Mucosa of rectum (tissue), 2 donors: Measurements from ENCODE around the gene MYO1E.
"Not testable (repeated sequence)": the region's sequence is repeated elsewhere in the genome, so short reads cannot be mapped to it uniquely, and the experiment has no call there.

Experiments
- H3K27ac ChIP-seq, 2 donors: one replicate each; pipeline ENCODE4 v1.7.0; 2013; ENCODE audit warnings: inconsistent platforms in 2 of 2, low read depth in 2 of 2, low read length in 2 of 2
- H3K27me3 ChIP-seq, 2 donors: one replicate each; pipeline ENCODE4 v1.7.0; 2013; ENCODE audit warnings: low read length in 2 of 2; ENCODE audit not compliant: control insufficient read depth in 2 of 2, insufficient read depth in 2 of 2
- H3K36me3 ChIP-seq, 2 donors: one replicate each; pipeline ENCODE4 v1.7.0; 2013; ENCODE audit warnings: low read length in 2 of 2; ENCODE audit not compliant: control insufficient read depth in 2 of 2, insufficient read depth in 2 of 2
- H3K4me1 ChIP-seq, 2 donors: one replicate each; pipeline ENCODE4 v1.7.0; 2013; ENCODE audit warnings: low read length in 2 of 2, mild to moderate bottlenecking in 1 of 2; ENCODE audit not compliant: control insufficient read depth in 2 of 2, insufficient read depth in 2 of 2
- H3K4me3 ChIP-seq, 2 donors: one replicate each; pipeline ENCODE4 v1.7.0; 2013; ENCODE audit warnings: low read length in 2 of 2
- H3K9ac ChIP-seq, 2 donors: one replicate each; pipeline ENCODE4 v1.7.0; 2013; ENCODE audit warnings: low read length in 2 of 2, low read depth in 1 of 2, mild to moderate bottlenecking in 1 of 2
- H3K9me3 ChIP-seq, 2 donors: one replicate each; pipeline ENCODE4 v1.7.0; 2013; ENCODE audit warnings: low read length in 2 of 2; ENCODE audit not compliant: control insufficient read depth in 2 of 2
- donor health status: healthy.
- donor health status: Normal muscosa, but diverticular disease.

MYO1E gene

GRCh38 chr15:59401824-59402569 lies 29.3 kb upstream of the MYO1E start:
- H3K4me3 ChIP-seq = peak overlapping the region in 1 of 2 donors; percentile 9
- H3K9ac ChIP-seq = peak overlapping the region in 1 of 2 donors; percentile 27
- peak overlapping the region; percentile 24 to 44 for H3K27ac ChIP-seq
- peaks cover 10 to 16% of the 10 kb centered on the region in 2 donors for H3K4me1 ChIP-seq
- no peaks in the 10 kb centered on the region for H3K9me3 ChIP-seq
- H3K36me3 ChIP-seq = no peaks in the 10 kb centered on the region
- no peaks in the 10 kb centered on the region for H3K27me3 ChIP-seq

- not testable (repeated sequence) for H3K9me3 ChIP-seq, H3K27me3 ChIP-seq, H3K9ac ChIP-seq, H3K36me3 ChIP-seq
- Histone ChIP-seq H3K4me1 (peaks cover 10 to 12% of the 10 kb centered on the region in 2 donors), H3K27ac (peak overlapping the region in 1 of 2 donors; percentile 44), H3K4me3 (peak overlapping the region in 1 of 2 donors; percentile 9)
These were observed 28.6 kb upstream of the MYO1E start for GRCh38 chr15:59401051-59401823.

GRCh38 chr15:59400103-59400813 lies 27.6 kb upstream of the MYO1E start:
- Histone ChIP-seq H3K4me1 (peaks cover 10 to 12% of the 10 kb centered on the region in 2 donors), H3K27ac (no peak overlapping the region), H3K27me3 (no peaks in the 10 kb centered on the region), H3K36me3 (no peaks in the 10 kb centered on the region), H3K9ac (no peak overlapping the region), H3K9me3 (no peaks in the 10 kb centered on the region), H3K4me3 (no peak overlapping the region)

- peaks cover 10 to 12% of the 10 kb centered on the region in 2 donors for H3K4me1 ChIP-seq
- no peaks in the 10 kb centered on the region for H3K36me3 ChIP-seq
- H3K4me3 ChIP-seq = no peak overlapping the region
- no peaks in the 10 kb centered on the region for H3K9me3 ChIP-seq
- no peak overlapping the region for H3K27ac ChIP-seq
- H3K9ac ChIP-seq = no peak overlapping the region
- H3K27me3 ChIP-seq = no peaks in the 10 kb centered on the region
These were observed 26.9 kb upstream of the MYO1E start for GRCh38 chr15:59399465-59400102.

- peaks cover 10 to 12% of the 10 kb centered on the region in 2 donors for H3K4me1 ChIP-seq
- no peaks in the 10 kb centered on the region for H3K9me3 ChIP-seq
- H3K27ac ChIP-seq = no peak overlapping the region
- no peak overlapping the region for H3K4me3 ChIP-seq
- no peaks in the 10 kb centered on the region for H3K36me3 ChIP-seq
- no peak overlapping the region for H3K9ac ChIP-seq
- no peaks in the 10 kb centered on the region for H3K27me3 ChIP-seq
These were observed 25.5 kb upstream of the MYO1E start for GRCh38 chr15:59398220-59398619.

- H3K4me1 ChIP-seq = peaks cover 6 to 7% of the 10 kb centered on the region in 2 donors
- no peaks in the 10 kb centered on the region for H3K36me3 ChIP-seq
- no peak overlapping the region for H3K4me3 ChIP-seq
- H3K9ac ChIP-seq = no peak overlapping the region
- H3K9me3 ChIP-seq = no peaks in the 10 kb centered on the region
- H3K27ac ChIP-seq = no peak overlapping the region
- H3K27me3 ChIP-seq = no peaks in the 10 kb centered on the region
These were observed 24.0 kb upstream of the MYO1E start for GRCh38 chr15:59396679-59397078.

GRCh38 chr15:59396211-59396610 lies 23.5 kb upstream of the MYO1E start:
- H3K27me3 ChIP-seq = no peaks in the 10 kb centered on the region
- no peak overlapping the region for H3K27ac ChIP-seq
- H3K4me3 ChIP-seq = no peak overlapping the region
- H3K36me3 ChIP-seq = no peaks in the 10 kb centered on the region
- peaks cover 1 to 5% of the 10 kb centered on the region in 2 donors for H3K4me1 ChIP-seq
- H3K9ac ChIP-seq = no peak overlapping the region
- H3K9me3 ChIP-seq = no peaks in the 10 kb centered on the region

- Histone ChIP-seq H3K4me1 (no peaks in the 10 kb centered on the region), H3K9me3 (no peaks in the 10 kb centered on the region), H3K9ac (no peak overlapping the region), H3K36me3 (no peaks in the 10 kb centered on the region), H3K27me3 (no peaks in the 10 kb centered on the region), H3K27ac (no peak overlapping the region), H3K4me3 (no peak overlapping the region)
These were observed 21.5 kb upstream of the MYO1E start for GRCh38 chr15:59394166-59394661.

- H3K27ac ChIP-seq = no peak overlapping the region
- H3K36me3 ChIP-seq = no peaks in the 10 kb centered on the region
- H3K9me3 ChIP-seq = no peaks in the 10 kb centered on the region
- no peaks in the 10 kb centered on the region for H3K27me3 ChIP-seq
- H3K4me1 ChIP-seq = no peaks in the 10 kb centered on the region
- H3K9ac ChIP-seq = no peak overlapping the region
- H3K4me3 ChIP-seq = no peak overlapping the region
These were observed 19.6 kb upstream of the MYO1E start for GRCh38 chr15:59392299-59392698.
